Sigmoid colon (tissue), 7 donors: ENCODE results near the gene ZNF681. TPM values are rescaled to one million over a fixed set of nuclear protein-coding genes. Genes with fewer than 3 reads are reported as not detected.

Experiments
- DNase-seq: peaks from one replicate; pipeline ENCODE4 v3.0.0-alpha.2; 2019
- H3K27ac ChIP-seq, 4 donors: fragments of 200-600 bp; sonication (generic); one replicate each; pipeline ENCODE4 v1.5.1; 2016 to 2019; ENCODE audit warnings: mild to moderate bottlenecking in 1 of 4
- H3K27me3 ChIP-seq, 3 donors: fragments of 200-600 bp; sonication (generic); one replicate each; pipeline ENCODE4 v1.5.1; 2019; ENCODE audit warnings: mild to moderate bottlenecking in 1 of 3
- H3K36me3 ChIP-seq, 4 donors: fragments of 200-600 bp; sonication (generic); one replicate each; pipeline ENCODE4 v1.5.1; 2016 to 2019
- H3K4me1 ChIP-seq, 4 donors: fragments of 200-600 bp; sonication (generic); one replicate each; pipeline ENCODE4 v1.5.1; 2017 to 2019
- H3K4me3 ChIP-seq, 4 donors: fragments of 200-600 bp; sonication (generic); one replicate each; pipeline ENCODE4 v1.5.1; 2017 to 2019; ENCODE audit warnings: mild to moderate bottlenecking in 2 of 4, moderate library complexity in 1 of 4
- H3K9me3 ChIP-seq, 4 donors: fragments of 200-600 bp in 3 of 4; sonication (generic) in 3 of 4; one replicate each; pipeline versions ENCODE4 v1.5.1 to v1.6.1; 2013 to 2019
- CTCF ChIP-seq, 4 experiments: fragments of 450-650 bp in 3 of 4; fragments of 200-600 bp in 1 of 4; IDR thresholded peaks; one replicate each; pipeline ENCODE4 v1.5.1; 2016 to 2019; ENCODE audit warnings: antibody characterized with exemption in 4 of 4, mild to moderate bottlenecking in 3 of 4, moderate library complexity in 2 of 4
- EP300 ChIP-seq, 4 donors: sonication (generic); formaldehyde crosslinking; IDR thresholded peaks; one replicate each; pipeline ENCODE4 v1.6.1; 2017; ENCODE audit warnings: antibody characterized with exemption in 4 of 4
- POLR2A ChIP-seq, 2 donors: fragments of 450-650 bp; IDR thresholded peaks; one replicate each; pipeline ENCODE4 v1.6.1; 2016; ENCODE audit warnings: antibody characterized with exemption in 2 of 2, mild to moderate bottlenecking in 2 of 2, moderate library complexity in 2 of 2
- POLR2AphosphoS5 ChIP-seq, 4 donors: sonication (generic); formaldehyde crosslinking; IDR thresholded peaks; one replicate each; pipeline ENCODE4 v1.6.1; 2017; ENCODE audit warnings: antibody characterized with exemption in 4 of 4
- WGBS, 2 donors: extraction: QIAGEN DNeasy Blood & Tissue Kit; methylation state at CpG; one replicate each; pipeline ENCODE4 v1.1.7; 2013; 5-methylcytosine and 5-hydroxymethylcytosine counted together
- intact Hi-C: fragments of 100-400 bp; cut with DNase I; formaldehyde crosslinking; loops from one replicate; pipeline ENCODE4 v1.15.1; 2023
- polyA plus RNA-seq, 3 donors: library from polyadenylated mRNA; stranded (reverse); fragments of 200-250 nt; gene quantifications; one replicate each; pipeline ENCODE4 v1.2.3, GENCODE V29; 2013
- total RNA-seq, 4 donors: library from RNA; depleted of rRNA; stranded (reverse); fragments of >200 nt; gene quantifications; one replicate each; pipeline ENCODE4 v1.1.0, GENCODE V29; 2016
- donor health status: healthy with polysubstance abuse.
- donor health status: Bipolar disorder and iron deficiency.
- donor health status: healthy.

The ZNF681 gene
- total and polyA plus RNA-seq, 7 donors, result 0.55 to 1.4 (median 1.2) TPM

GRCh38 chr19:23776507-23777205, 18.0 kb upstream of the ZNF681 start:
- no peak for DNase-seq
- 96 to 99% methylated on average over 2 of the region's 2 CpGs for WGBS, 2 donors
- Histone ChIP-seq H3K27ac (no peak overlapping the region), H3K4me3 (no peak overlapping the region), H3K36me3 (no peaks in the 10 kb centered on the region), H3K4me1 (no peaks in the 10 kb centered on the region), H3K27me3 (no peaks in the 10 kb centered on the region), H3K9me3 (no peaks in the 10 kb centered on the region)
- TF ChIP-seq EP300 (IDR thresholded peaks at IDR 0.05), result no peak
- no peak for TF ChIP-seq POLR2AphosphoS5 (IDR thresholded peaks at IDR 0.05)
- no peak for TF ChIP-seq CTCF (IDR thresholded peaks at IDR 0.05)
- TF ChIP-seq POLR2A (IDR thresholded peaks at IDR 0.05), result no peak
- intact Hi-C loops, result no loop called here

- H3K9me3 ChIP-seq, result no peaks in the 10 kb centered on the region
- no peaks in the 10 kb centered on the region for H3K27me3 ChIP-seq
- no peaks in the 10 kb centered on the region for H3K36me3 ChIP-seq
- H3K27ac ChIP-seq, result no peak overlapping the region
- intact Hi-C loops, result no loop called here
- H3K4me1 ChIP-seq, result no peaks in the 10 kb centered on the region
- DNase-seq, result no peak
- TF ChIP-seq POLR2AphosphoS5 (IDR thresholded peaks at IDR 0.05) (no peak), EP300 (IDR thresholded peaks at IDR 0.05) (no peak), CTCF (IDR thresholded peaks at IDR 0.05) (no peak), POLR2A (IDR thresholded peaks at IDR 0.05) (no peak)
- H3K4me3 ChIP-seq, result no peak overlapping the region
Measured at GRCh38 chr19:23774524-23774971, 15.9 kb upstream of the ZNF681 start.

DNA sequence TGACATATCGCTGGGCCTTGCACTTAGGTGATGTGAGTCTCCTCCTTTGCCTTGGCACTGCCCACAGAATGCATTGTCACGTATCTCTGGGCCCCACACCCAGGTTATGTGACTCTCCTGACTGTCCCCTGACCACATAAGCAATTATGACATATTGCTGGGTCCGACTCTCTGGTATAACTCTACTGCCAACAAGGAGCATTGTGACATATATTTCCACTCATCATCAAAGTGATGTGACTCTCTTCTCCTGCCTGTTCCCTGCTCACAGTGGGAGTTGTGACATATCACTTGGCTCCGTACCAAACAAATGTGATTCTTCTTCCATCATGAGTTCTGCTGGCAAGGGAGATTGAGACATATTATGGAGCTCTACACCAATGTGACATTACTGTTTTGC, 15.4 kb upstream of the ZNF681 start:
- Histone ChIP-seq H3K27me3 (no peaks in the 10 kb centered on the region), H3K4me3 (no peak overlapping the region), H3K4me1 (no peaks in the 10 kb centered on the region), H3K27ac (no peak overlapping the region), H3K9me3 (no peaks in the 10 kb centered on the region), H3K36me3 (no peaks in the 10 kb centered on the region)
- no peak for DNase-seq
- 70 to 72% methylated on average over 4 of the region's 4 CpGs for WGBS, 2 donors
- TF ChIP-seq CTCF (IDR thresholded peaks at IDR 0.05) (no peak), POLR2AphosphoS5 (IDR thresholded peaks at IDR 0.05) (no peak), EP300 (IDR thresholded peaks at IDR 0.05) (no peak), POLR2A (IDR thresholded peaks at IDR 0.05) (no peak)
- intact Hi-C loops, result no loop called here

DNA sequence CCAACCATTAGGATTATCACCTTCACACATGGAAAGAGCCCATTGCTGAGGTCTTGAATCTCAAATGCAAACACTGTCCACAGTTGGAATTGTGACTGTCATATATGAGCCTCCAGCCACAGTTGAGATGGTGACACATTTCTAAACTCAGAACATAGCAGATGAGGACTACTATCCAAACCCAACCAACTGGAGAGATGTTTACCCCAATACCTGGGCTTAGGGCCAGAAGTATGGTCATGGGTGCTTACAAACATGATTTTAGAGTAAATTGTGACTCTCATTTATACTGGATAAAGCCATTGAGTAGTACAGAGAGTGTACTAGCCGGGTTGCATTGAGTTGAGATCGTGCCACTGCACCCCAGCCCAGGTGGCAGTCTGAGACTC, 14.0 kb upstream of the ZNF681 start:
- no peaks in the 10 kb centered on the region for H3K9me3 ChIP-seq
- no peak overlapping the region for H3K27ac ChIP-seq
- no peaks in the 10 kb centered on the region for H3K36me3 ChIP-seq
- intact Hi-C loops, result no loop called here
- 92 to 96% methylated on average over 2 of the region's 2 CpGs for WGBS, 2 donors
- H3K4me3 ChIP-seq, result no peak overlapping the region
- no peaks in the 10 kb centered on the region for H3K4me1 ChIP-seq
- no peak for TF ChIP-seq POLR2A (IDR thresholded peaks at IDR 0.05)
- no peak for TF ChIP-seq POLR2AphosphoS5 (IDR thresholded peaks at IDR 0.05)
- no peak for TF ChIP-seq EP300 (IDR thresholded peaks at IDR 0.05)
- no peak for TF ChIP-seq CTCF (IDR thresholded peaks at IDR 0.05)
- no peaks in the 10 kb centered on the region for H3K27me3 ChIP-seq
- no peak for DNase-seq
